Mucosa of stomach (tissue), 1 donor: ENCODE measurements around the gene GLIS1.
"Not testable (repeated sequence)": the region's sequence is repeated elsewhere in the genome, so short reads cannot be mapped to it uniquely, and the experiment has no call there.

Experiments used
- H3K27me3 ChIP-seq: one replicate; pipeline ENCODE4 v1.7.0; 2013; ENCODE audit warnings: mild to moderate bottlenecking, low read length; ENCODE audit not compliant: control insufficient read depth, insufficient read depth
- H3K36me3 ChIP-seq: one replicate; pipeline ENCODE4 v1.7.0; 2013; ENCODE audit warnings: low read length; ENCODE audit not compliant: control insufficient read depth, insufficient read depth
- H3K4me1 ChIP-seq: one replicate; pipeline ENCODE4 v1.7.0; 2013; ENCODE audit warnings: mild to moderate bottlenecking, low read length; ENCODE audit not compliant: control insufficient read depth, insufficient read depth
- H3K4me3 ChIP-seq: one replicate; pipeline ENCODE4 v1.7.0; 2013; ENCODE audit warnings: low read length
- H3K9ac ChIP-seq: one replicate; pipeline ENCODE4 v1.7.0; 2013; ENCODE audit warnings: mild to moderate bottlenecking, low read length, moderate library complexity
- H3K9me3 ChIP-seq: one replicate; pipeline ENCODE4 v1.7.0; 2013; ENCODE audit warnings: mild to moderate bottlenecking, low read length, moderate library complexity; ENCODE audit not compliant: control insufficient read depth
- donor health status: Pancreatic carcinoma.

The GLIS1 gene

GRCh38 chr1:53556657-53557227 is 182.2 kb downstream of the GLIS1 start:
- Histone ChIP-seq H3K4me1 (no peaks in the 10 kb centered on the region), H3K4me3 (no peak overlapping the region), H3K9me3 (no peaks in the 10 kb centered on the region), H3K9ac (no peak overlapping the region), H3K27me3 (no peaks in the 10 kb centered on the region), H3K36me3 (no peaks in the 10 kb centered on the region)

- H3K9me3 ChIP-seq, H3K9ac ChIP-seq, H3K27me3 ChIP-seq, H3K36me3 ChIP-seq, H3K4me1 ChIP-seq, H3K4me3 ChIP-seq: not testable (repeated sequence)
Observed at GRCh38 chr1:53555620-53556326, 183.2 kb downstream of the GLIS1 start.

DNA sequence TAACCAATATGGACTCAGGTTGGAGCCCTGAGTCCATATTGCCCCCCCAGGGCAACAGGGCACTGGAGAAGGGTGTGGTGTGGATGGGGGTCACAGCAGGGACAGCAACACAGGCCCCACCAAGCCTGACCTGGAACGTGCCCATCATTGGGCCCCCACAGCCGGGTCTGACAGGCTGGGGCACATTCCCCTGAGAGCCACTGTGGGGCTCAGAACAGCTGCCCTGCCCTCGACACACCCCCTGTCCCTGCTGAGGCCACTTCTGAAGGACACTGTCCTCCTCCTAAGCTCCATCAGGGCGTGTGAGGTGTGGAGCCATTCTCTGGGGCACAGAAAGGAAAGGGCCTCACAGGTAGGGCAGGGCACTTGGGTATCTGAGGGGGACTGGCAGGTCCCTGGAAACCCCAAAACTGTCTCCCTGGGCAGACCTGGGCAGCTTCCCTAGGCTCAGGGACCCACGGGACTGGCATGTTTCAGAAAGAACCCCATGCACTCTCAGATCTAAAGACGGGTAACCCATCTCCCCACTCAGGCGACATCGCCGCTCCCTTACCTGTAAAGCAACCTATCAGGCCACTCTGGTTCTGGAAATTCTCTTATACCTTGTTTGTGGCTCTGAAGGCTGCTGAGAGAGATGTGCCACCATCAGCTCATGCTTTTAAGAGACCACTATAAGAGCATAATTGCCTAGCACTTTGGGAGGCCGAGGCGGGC is 184.2 kb downstream of the GLIS1 start:
- H3K9me3 ChIP-seq = no peaks in the 10 kb centered on the region
- H3K27me3 ChIP-seq = no peaks in the 10 kb centered on the region
- H3K4me3 ChIP-seq = no peak overlapping the region
- H3K9ac ChIP-seq = no peak overlapping the region
- H3K36me3 ChIP-seq = no peaks in the 10 kb centered on the region
- no peaks in the 10 kb centered on the region for H3K4me1 ChIP-seq

DNA sequence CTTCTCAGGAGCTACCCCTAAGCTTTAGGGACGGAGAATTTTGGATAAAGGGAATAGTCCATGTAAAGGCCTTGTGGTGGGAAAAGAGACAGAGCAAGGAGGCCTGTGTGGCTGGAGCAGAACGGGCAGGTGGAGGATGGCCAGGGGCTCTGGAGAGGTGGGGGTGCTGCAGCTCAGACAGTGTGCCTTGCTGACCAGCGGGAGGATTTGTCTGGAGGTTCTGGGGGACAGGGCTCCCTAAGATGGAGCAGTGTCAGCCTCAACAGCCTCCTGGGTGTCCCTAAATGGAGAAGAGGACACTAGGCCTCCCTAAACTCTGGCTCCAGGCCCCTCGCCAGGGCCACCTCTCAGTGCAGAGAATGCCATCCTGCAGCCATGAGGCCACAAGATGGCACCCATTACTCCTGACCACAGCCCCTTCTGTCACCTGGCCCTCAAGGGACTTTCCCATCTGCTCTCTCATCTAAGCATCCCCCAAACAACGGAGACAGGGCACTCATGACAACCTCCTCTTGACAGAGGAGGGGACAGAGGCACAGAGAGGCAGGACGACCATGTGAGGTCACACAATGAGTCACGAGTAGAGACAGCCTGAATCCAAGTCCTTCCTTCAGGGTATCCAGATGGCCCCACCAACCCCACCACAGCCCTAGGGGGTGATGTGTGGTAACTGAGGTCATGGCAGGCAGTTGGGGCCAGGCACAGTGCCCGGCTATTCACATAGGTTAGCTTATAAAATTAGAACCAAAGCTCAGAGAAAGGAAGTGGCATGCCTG is 185.0 kb downstream of the GLIS1 start:
- no peak overlapping the region for H3K4me3 ChIP-seq
- no peak overlapping the region for H3K9ac ChIP-seq
- no peaks in the 10 kb centered on the region for H3K9me3 ChIP-seq
- no peaks in the 10 kb centered on the region for H3K27me3 ChIP-seq
- no peaks in the 10 kb centered on the region for H3K36me3 ChIP-seq
- no peaks in the 10 kb centered on the region for H3K4me1 ChIP-seq

- Histone ChIP-seq H3K9me3 (no peaks in the 10 kb centered on the region), H3K27me3 (no peaks in the 10 kb centered on the region), H3K9ac (no peak overlapping the region), H3K4me1 (no peaks in the 10 kb centered on the region), H3K4me3 (no peak overlapping the region), H3K36me3 (no peaks in the 10 kb centered on the region)
Observed at GRCh38 chr1:53552981-53553733, 185.8 kb downstream of the GLIS1 start.

- H3K36me3 ChIP-seq = no peaks in the 10 kb centered on the region
- H3K27me3 ChIP-seq = no peaks in the 10 kb centered on the region
- no peak overlapping the region for H3K9ac ChIP-seq
- no peaks in the 10 kb centered on the region for H3K4me1 ChIP-seq
- H3K9me3 ChIP-seq = no peaks in the 10 kb centered on the region
- no peak overlapping the region for H3K4me3 ChIP-seq
Observed at GRCh38 chr1:53552146-53552861, 186.7 kb downstream of the GLIS1 start.

- Histone ChIP-seq H3K27me3 (no peaks in the 10 kb centered on the region), H3K9ac (no peak overlapping the region), H3K4me1 (no peaks in the 10 kb centered on the region), H3K9me3 (no peaks in the 10 kb centered on the region), H3K36me3 (no peaks in the 10 kb centered on the region), H3K4me3 (no peak overlapping the region)
Observed at GRCh38 chr1:53551428-53551995, 187.5 kb downstream of the GLIS1 start.

- Histone ChIP-seq H3K4me3 (no peak overlapping the region), H3K9ac (no peak overlapping the region), H3K9me3 (no peaks in the 10 kb centered on the region), H3K27me3 (no peaks in the 10 kb centered on the region), H3K4me1 (no peaks in the 10 kb centered on the region), H3K36me3 (no peaks in the 10 kb centered on the region)
Observed at GRCh38 chr1:53550201-53550741, 188.7 kb downstream of the GLIS1 start.

DNA sequence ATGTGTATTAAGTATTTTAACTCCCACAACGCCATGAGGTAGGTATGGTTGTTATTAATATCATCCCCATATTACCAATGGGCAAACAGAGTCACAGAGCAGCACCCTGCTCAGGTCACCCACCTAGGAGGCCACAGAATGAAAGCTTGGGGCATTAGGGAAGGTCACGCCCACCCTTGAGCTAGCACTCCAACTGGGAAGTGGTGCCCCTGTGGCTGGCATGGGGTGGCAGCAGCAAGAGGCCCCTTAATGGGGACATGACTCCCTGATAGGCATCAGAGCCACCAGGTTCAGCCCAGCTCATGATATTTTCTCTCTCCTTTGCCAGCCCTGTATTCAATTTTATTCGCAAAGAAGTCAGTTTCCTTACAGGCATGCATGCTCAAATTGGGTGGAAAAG is 189.2 kb downstream of the GLIS1 start:
- H3K9ac ChIP-seq = no peak overlapping the region
- H3K27me3 ChIP-seq = no peaks in the 10 kb centered on the region
- no peaks in the 10 kb centered on the region for H3K36me3 ChIP-seq
- no peaks in the 10 kb centered on the region for H3K4me1 ChIP-seq
- H3K9me3 ChIP-seq = no peaks in the 10 kb centered on the region
- H3K4me3 ChIP-seq = no peak overlapping the region

- H3K27me3 ChIP-seq = no peaks in the 10 kb centered on the region
- no peak overlapping the region for H3K4me3 ChIP-seq
- no peaks in the 10 kb centered on the region for H3K36me3 ChIP-seq
- no peaks in the 10 kb centered on the region for H3K9me3 ChIP-seq
- no peaks in the 10 kb centered on the region for H3K4me1 ChIP-seq
- H3K9ac ChIP-seq = no peak overlapping the region
Observed at GRCh38 chr1:53549287-53549686, 189.7 kb downstream of the GLIS1 start.
